ENCODE results near the gene C15orf39.

C15orf39 gene

GRCh38 chr15:75170711-75171341, 30.9 kb upstream of the C15orf39 start:
- DNase-seq, result no peak

GRCh38 chr15:75171408-75171807, 30.3 kb upstream of the C15orf39 start:
- no peak for DNase-seq

GRCh38 chr15:75172284-75172820, 29.3 kb upstream of the C15orf39 start:
- DNase-seq, result no peak

- DNase-seq, result no peak
These were observed 27.6 kb upstream of the C15orf39 start for GRCh38 chr15:75174102-75174501.

- DNase-seq, result no peak
These were observed 27.0 kb upstream of the C15orf39 start for GRCh38 chr15:75174729-75175128.

- DNase-seq, result no peak
These were observed 25.3 kb upstream of the C15orf39 start for GRCh38 chr15:75176396-75176761.

GRCh38 chr15:75177360-75178071, 24.2 kb upstream of the C15orf39 start:
- no peak for DNase-seq

- peak; percentile 65 for DNase-seq
These were observed 23.3 kb upstream of the C15orf39 start for GRCh38 chr15:75178171-75178937.

- DNase-seq, result no peak
These were observed 22.5 kb upstream of the C15orf39 start for GRCh38 chr15:75178938-75179745.

GRCh38 chr15:75179746-75180140, 21.9 kb upstream of the C15orf39 start:
- DNase-seq, result no peak

- DNase-seq, result no peak
These were observed 19.9 kb upstream of the C15orf39 start for GRCh38 chr15:75181780-75182179.

- DNase-seq, result peak; percentile 26
These were observed 19.2 kb upstream of the C15orf39 start for GRCh38 chr15:75182187-75183131.

- no peak for DNase-seq
These were observed 16.2 kb upstream of the C15orf39 start for GRCh38 chr15:75185271-75186029.

- no peak for DNase-seq
These were observed 15.6 kb upstream of the C15orf39 start for GRCh38 chr15:75186044-75186443.

GRCh38 chr15:75188499-75188898, 13.2 kb upstream of the C15orf39 start:
- no peak for DNase-seq

GRCh38 chr15:75191235-75191634, 10.4 kb upstream of the C15orf39 start:
- no peak for DNase-seq

GRCh38 chr15:75192307-75192706, 9.4 kb upstream of the C15orf39 start:
- DNase-seq, result no peak

GRCh38 chr15:75193272-75193671, 8.4 kb upstream of the C15orf39 start:
- no peak for DNase-seq

- DNase-seq, result no peak
These were observed 7.7 kb upstream of the C15orf39 start for GRCh38 chr15:75193976-75194375.

- DNase-seq, result no peak
These were observed 7.3 kb upstream of the C15orf39 start for GRCh38 chr15:75194397-75194796.

All from right kidney (tissue), 1 donor.